Natural killer cell treated with Interleukin-12 subunit alpha and Interleukin-12 subunit beta and Interleukin-15 and Interleukin-18, amount 100 ng/mL, for 72 hours (primary cell): Measurements from ENCODE around the gene PLEKHA5. TPM values are rescaled to one million over a fixed set of nuclear protein-coding genes. Genes with fewer than 3 reads are reported as not detected.

Source experiments
- ATAC-seq, 2 donors: fragments of 150-1000 bp; cut with Tn5 transposase in 1 of 2; sonication (Bioruptor Pico), chemical (Tn5 transposase) in 1 of 2; 2 replicates each; pipeline ENCODE4 v1.10.0; 2021
- DNase-seq: peaks from one replicate; pipeline ENCODE4 v3.0.0; 2022; ENCODE audit warnings: low spot score
- H3K27ac Mint-ChIP-seq, 2 donors: 1 replicate in 1 of 2; 2 replicates in 1 of 2; pipeline ENCODE4 v1.8.0; 2022; ENCODE audit warnings: mixed read lengths in 2 of 2, mild to moderate bottlenecking in 1 of 2, moderate library complexity in 1 of 2
- H3K27me3 Mint-ChIP-seq, 2 donors: 1 replicate in 1 of 2; 2 replicates in 1 of 2; pipeline ENCODE4 v1.8.0; 2022; ENCODE audit warnings: mixed read lengths in 2 of 2
- H3K36me3 Mint-ChIP-seq: one replicate; pipeline ENCODE4 v1.8.0; 2022; ENCODE audit warnings: mixed read lengths
- H3K4me1 Mint-ChIP-seq, 2 donors: 1 replicate in 1 of 2; 2 replicates in 1 of 2; pipeline ENCODE4 v1.8.0; 2022; ENCODE audit warnings: low read depth in 2 of 2, mixed read lengths in 2 of 2, mild to moderate bottlenecking in 1 of 2
- H3K4me3 Mint-ChIP-seq: one replicate; pipeline ENCODE4 v1.8.0; 2022; ENCODE audit warnings: mixed read lengths
- H3K9me3 Mint-ChIP-seq: 2 replicates; pipeline ENCODE4 v1.8.0; 2022; ENCODE audit warnings: mixed read lengths
- total RNA-seq, 2 donors: library from RNA; stranded (reverse); gene quantifications; one replicate each; pipeline ENCODE4 v1.2.3, GENCODE V29; 2022

PLEKHA5 gene
- total RNA-seq, 2 donors from 2014 or later = 5.4 to 5.6 TPM

- Mint-ChIP-seq H3K4me1 (no peaks in the 10 kb centered on the region), H3K9me3 (no peaks in the 10 kb centered on the region), H3K4me3 (no peak overlapping the region), H3K27ac (no peak overlapping the region), H3K27me3 (peaks cover 0 to 8% of the 10 kb centered on the region in 2 donors), H3K36me3 (no peaks in the 10 kb centered on the region)
- DNase-seq (no peak), ATAC-seq (no peak)
Observed at GRCh38 chr12:19190292-19191031, 60.9 kb downstream of the PLEKHA5 start.

GRCh38 chr12:19191089-19191488 is 61.6 kb downstream of the PLEKHA5 start:
- H3K4me1 Mint-ChIP-seq = no peaks in the 10 kb centered on the region
- H3K9me3 Mint-ChIP-seq = no peaks in the 10 kb centered on the region
- H3K27me3 Mint-ChIP-seq = peaks cover 0 to 8% of the 10 kb centered on the region in 2 donors
- no peak for DNase-seq
- H3K27ac Mint-ChIP-seq = no peak overlapping the region
- H3K36me3 Mint-ChIP-seq = no peaks in the 10 kb centered on the region
- no peak for ATAC-seq
- H3K4me3 Mint-ChIP-seq = no peak overlapping the region

DNA sequence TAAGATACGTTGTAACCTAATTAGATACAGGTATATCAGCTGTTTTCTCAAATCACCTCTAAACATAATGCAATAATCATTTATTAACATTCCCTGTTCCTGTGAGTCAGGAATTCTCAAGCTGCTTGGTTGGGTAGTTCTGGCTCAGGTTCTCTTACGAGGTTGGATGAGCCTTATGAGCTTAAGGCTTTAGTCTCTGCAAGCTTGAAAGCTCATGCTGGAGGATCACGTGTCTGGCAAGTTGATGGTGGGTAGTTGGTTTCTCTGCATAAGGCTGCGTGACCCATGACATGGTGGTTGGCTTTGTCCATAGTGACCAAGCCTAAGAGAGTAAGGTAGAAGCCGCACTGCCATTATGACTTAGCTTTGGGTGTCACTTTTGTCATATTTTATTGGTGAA is 62.0 kb downstream of the PLEKHA5 start:
- H3K36me3 Mint-ChIP-seq = no peaks in the 10 kb centered on the region
- H3K4me1 Mint-ChIP-seq = no peaks in the 10 kb centered on the region
- no peak overlapping the region for H3K4me3 Mint-ChIP-seq
- DNase-seq = no peak
- peaks cover 0 to 8% of the 10 kb centered on the region in 2 donors for H3K27me3 Mint-ChIP-seq
- no peak overlapping the region for H3K27ac Mint-ChIP-seq
- no peaks in the 10 kb centered on the region for H3K9me3 Mint-ChIP-seq
- no peak for ATAC-seq

DNA sequence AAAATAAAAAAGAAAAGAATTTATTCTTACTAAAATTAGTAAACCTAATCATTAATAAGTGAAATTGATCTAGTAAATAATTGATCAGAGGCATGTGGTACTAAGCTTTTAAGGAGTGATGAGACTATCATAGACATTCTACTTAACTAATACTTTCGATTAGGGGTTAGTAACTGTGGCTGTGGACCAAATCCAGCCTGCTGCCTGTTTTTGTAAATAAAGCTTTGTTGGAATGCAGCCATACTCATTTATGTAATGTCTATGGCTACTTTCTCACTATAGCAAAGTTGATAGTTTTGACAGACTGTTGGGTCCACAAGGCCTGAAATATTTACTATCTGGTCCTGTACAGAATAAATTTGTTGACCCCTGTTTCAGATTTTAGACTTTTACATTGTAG is 63.2 kb downstream of the PLEKHA5 start:
- Mint-ChIP-seq H3K36me3 (no peaks in the 10 kb centered on the region), H3K27ac (no peak overlapping the region), H3K27me3 (peaks cover 0 to 8% of the 10 kb centered on the region in 2 donors), H3K9me3 (no peaks in the 10 kb centered on the region), H3K4me1 (no peaks in the 10 kb centered on the region), H3K4me3 (no peak overlapping the region)
- no peak for ATAC-seq
- DNase-seq = no peak

DNA sequence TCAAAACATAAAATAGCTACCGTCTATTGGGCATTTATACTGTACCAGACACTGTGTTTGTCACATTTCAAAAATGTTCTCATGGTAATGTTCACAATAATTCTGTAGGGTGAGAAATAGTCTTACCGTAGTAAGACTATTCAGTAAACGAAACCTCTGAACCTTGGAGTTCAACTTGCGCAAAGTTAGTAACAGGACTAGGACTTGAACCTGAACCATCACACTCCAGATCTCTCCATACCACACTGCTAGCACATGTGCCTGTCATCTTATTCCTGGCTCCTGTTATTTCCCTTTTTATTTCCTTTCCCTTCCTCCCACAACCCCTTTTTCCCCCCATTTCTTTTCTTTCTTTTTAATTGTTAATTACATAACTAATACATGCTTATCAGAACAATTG is 65.4 kb downstream of the PLEKHA5 start:
- H3K4me3 Mint-ChIP-seq = no peak overlapping the region
- H3K36me3 Mint-ChIP-seq = no peaks in the 10 kb centered on the region
- no peaks in the 10 kb centered on the region for H3K27me3 Mint-ChIP-seq
- no peak for DNase-seq
- H3K27ac Mint-ChIP-seq = no peak overlapping the region
- no peak for ATAC-seq
- H3K9me3 Mint-ChIP-seq = no peaks in the 10 kb centered on the region
- peaks cover 0 to 3% of the 10 kb centered on the region in 2 donors for H3K4me1 Mint-ChIP-seq

DNA sequence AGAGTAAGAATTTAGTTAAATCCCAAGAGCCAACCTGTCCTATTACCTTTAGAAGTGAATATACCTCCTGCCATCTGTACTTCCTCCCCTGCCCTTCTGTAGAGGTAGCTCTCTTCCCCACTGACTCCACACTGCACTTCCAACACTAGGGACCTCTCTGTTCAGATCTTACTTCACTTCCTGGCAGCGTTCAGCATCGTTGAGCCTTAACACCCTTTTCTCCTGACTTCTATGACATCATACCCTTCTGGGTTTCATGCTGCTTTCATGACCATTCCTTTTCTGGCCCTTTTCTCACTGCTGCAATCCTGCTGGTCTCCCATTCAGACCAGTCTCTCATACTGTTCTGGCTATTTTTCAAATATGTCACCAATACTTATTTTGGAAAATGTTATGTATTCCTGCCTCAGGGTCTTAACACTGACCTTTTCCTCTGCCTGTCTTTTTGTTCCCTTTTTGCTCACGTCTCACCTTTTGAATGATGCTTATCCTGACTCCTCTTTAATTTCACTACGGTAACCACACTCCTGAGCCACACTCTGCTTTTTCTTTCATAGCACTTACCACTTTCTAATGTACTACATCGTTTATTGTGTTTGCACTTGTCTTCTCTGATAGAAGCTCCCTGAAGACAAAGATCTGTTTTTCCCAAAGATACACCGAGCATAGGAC is 67.6 kb downstream of the PLEKHA5 start:
- ATAC-seq (peak in 1 of 2 donors; percentile 6), DNase-seq (no peak)
- H3K4me3 Mint-ChIP-seq = no peak overlapping the region
- H3K4me1 Mint-ChIP-seq = peaks cover 0 to 12% of the 10 kb centered on the region in 2 donors
- H3K9me3 Mint-ChIP-seq = no peaks in the 10 kb centered on the region
- H3K27me3 Mint-ChIP-seq = no peaks in the 10 kb centered on the region
- no peaks in the 10 kb centered on the region for H3K36me3 Mint-ChIP-seq
- no peak overlapping the region for H3K27ac Mint-ChIP-seq

GRCh38 chr12:19198272-19198671 is 68.7 kb downstream of the PLEKHA5 start:
- Mint-ChIP-seq H3K9me3 (no peaks in the 10 kb centered on the region), H3K27me3 (no peaks in the 10 kb centered on the region), H3K36me3 (no peaks in the 10 kb centered on the region), H3K4me1 (peaks cover 2 to 18% of the 10 kb centered on the region in 2 donors), H3K27ac (no peak overlapping the region), H3K4me3 (no peak overlapping the region)
- no peak for ATAC-seq
- no peak for DNase-seq

DNA sequence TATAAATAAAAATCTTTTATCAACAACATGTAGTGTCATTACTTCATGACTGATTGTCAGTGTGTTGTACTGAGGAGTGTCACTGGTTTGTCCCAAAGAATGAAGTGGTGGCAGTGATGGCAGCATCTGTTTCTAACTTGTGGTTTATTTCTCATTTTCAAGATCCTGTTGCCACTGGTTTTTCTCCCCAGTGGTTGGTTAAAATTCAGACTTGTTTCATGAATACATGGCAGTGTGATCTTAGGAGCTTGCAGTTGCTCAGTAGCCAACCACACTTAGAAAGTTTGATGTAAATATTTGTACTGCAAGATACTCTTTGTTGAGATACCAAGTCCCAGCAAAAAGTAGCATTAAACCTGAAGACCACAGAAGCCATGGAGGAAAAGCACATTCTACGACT is 69.8 kb downstream of the PLEKHA5 start:
- Mint-ChIP-seq H3K27me3 (no peaks in the 10 kb centered on the region), H3K4me3 (no peak overlapping the region), H3K27ac (peak overlapping the region in 1 of 2 donors; percentile 2), H3K9me3 (no peaks in the 10 kb centered on the region), H3K36me3 (no peaks in the 10 kb centered on the region), H3K4me1 (peaks cover 6 to 25% of the 10 kb centered on the region in 2 donors)
- ATAC-seq = no peak
- no peak for DNase-seq

- H3K4me3 Mint-ChIP-seq = no peak overlapping the region
- no peaks in the 10 kb centered on the region for H3K36me3 Mint-ChIP-seq
- ATAC-seq = no peak
- H3K4me1 Mint-ChIP-seq = peaks cover 6 to 25% of the 10 kb centered on the region in 2 donors
- no peaks in the 10 kb centered on the region for H3K9me3 Mint-ChIP-seq
- no peak for DNase-seq
- no peak overlapping the region for H3K27ac Mint-ChIP-seq
- no peaks in the 10 kb centered on the region for H3K27me3 Mint-ChIP-seq
Observed at GRCh38 chr12:19200261-19200660, 70.7 kb downstream of the PLEKHA5 start.

- no peaks in the 10 kb centered on the region for H3K9me3 Mint-ChIP-seq
- no peaks in the 10 kb centered on the region for H3K36me3 Mint-ChIP-seq
- ATAC-seq (peak in 1 of 2 donors; percentile 74), DNase-seq (no peak)
- no peak overlapping the region for H3K4me3 Mint-ChIP-seq
- H3K27me3 Mint-ChIP-seq = no peaks in the 10 kb centered on the region
- H3K27ac Mint-ChIP-seq = peak overlapping the region in 1 of 2 donors; percentile 11
- H3K4me1 Mint-ChIP-seq = peaks cover 6 to 25% of the 10 kb centered on the region in 2 donors
Observed at GRCh38 chr12:19201661-19202060, 72.1 kb downstream of the PLEKHA5 start.

- no peak for DNase-seq
- Mint-ChIP-seq H3K27ac (peak overlapping the region in 1 of 2 donors; percentile 11), H3K4me3 (no peak overlapping the region), H3K27me3 (no peaks in the 10 kb centered on the region), H3K36me3 (no peaks in the 10 kb centered on the region), H3K9me3 (no peaks in the 10 kb centered on the region), H3K4me1 (peaks cover 6 to 25% of the 10 kb centered on the region in 2 donors)
- ATAC-seq = peak in 1 of 2 donors; percentile 41
Observed at GRCh38 chr12:19203013-19203412, 73.5 kb downstream of the PLEKHA5 start.

DNA sequence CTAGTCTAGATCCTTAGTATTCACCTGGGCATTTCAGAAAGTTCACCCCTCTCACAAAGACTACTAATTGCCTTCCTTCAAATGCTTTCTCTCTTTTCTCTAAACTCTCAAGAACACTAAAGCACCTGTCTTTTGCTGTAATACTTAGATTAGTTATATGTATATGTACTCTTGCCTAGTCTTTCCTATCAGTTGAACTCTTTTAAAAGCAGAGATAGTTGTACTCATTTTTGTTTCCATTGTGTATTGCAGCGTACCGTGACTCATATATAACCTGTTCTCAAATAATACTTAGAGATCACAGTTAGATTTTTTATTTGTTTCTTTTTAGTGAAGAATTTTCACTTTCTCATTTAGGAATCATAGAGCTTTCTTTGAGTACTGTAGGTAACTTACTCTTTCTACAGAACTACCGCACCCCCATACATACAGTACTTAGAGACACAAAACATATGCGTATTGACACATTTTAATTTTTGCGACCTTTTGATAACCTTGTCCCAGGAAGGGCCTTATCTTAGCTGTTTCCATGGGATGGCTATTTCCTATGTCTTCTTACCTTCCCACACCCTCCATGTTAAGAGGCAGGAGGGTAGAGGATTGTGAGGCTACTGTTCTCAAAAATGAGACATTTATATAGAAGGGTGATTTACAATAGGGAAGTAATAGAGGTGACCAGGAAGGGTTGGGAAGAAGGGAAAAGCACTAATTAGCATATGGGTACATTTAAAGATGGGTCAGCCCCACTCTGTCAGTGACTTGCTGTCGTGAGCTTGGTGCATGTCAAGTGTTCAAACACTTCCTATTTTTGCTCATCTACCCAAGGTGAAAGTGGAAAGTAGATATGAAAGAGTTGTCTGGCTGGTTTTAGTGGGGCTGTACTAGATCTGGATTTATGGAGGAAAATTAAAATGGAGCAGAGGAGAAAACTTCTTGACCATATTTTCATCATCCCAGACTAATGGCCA is 74.3 kb downstream of the PLEKHA5 start:
- Mint-ChIP-seq H3K27me3 (no peaks in the 10 kb centered on the region), H3K4me3 (no peak overlapping the region)
- no peak for ATAC-seq

GRCh38 chr12:19205120-19205519 is 75.6 kb downstream of the PLEKHA5 start:
- H3K4me3 Mint-ChIP-seq = no peak overlapping the region
- no peaks in the 10 kb centered on the region for H3K27me3 Mint-ChIP-seq
- peaks cover 9% of the 10 kb centered on the region for H3K36me3 Mint-ChIP-seq
- H3K9me3 Mint-ChIP-seq = no peaks in the 10 kb centered on the region
- no peak for DNase-seq
- H3K27ac Mint-ChIP-seq = no peak overlapping the region
- no peak for ATAC-seq
- peaks cover 6 to 21% of the 10 kb centered on the region in 2 donors for H3K4me1 Mint-ChIP-seq

More for the DNA sequence above, 74.3 kb downstream of the PLEKHA5 start:
- Mint-ChIP-seq H3K9me3 (no peaks in the 10 kb centered on the region), H3K27ac (peak overlapping the region in 1 of 2 donors; percentile 11), H3K4me1 (peaks cover 6 to 25% of the 10 kb centered on the region in 2 donors), H3K36me3 (peaks cover 3% of the 10 kb centered on the region)
- no peak for DNase-seq
